GM21360 (cell line): ENCODE data around the gene CLDN34.

Experiments used
- ATAC-seq: cut with Tn5 transposase; IDR thresholded peaks from one replicate; pipeline ENCODE4 v1.9.1; 2021; ENCODE audit warnings: mild to moderate bottlenecking, moderate library complexity; ENCODE audit not compliant: unreplicated experiment

CLDN34 gene, protein sequence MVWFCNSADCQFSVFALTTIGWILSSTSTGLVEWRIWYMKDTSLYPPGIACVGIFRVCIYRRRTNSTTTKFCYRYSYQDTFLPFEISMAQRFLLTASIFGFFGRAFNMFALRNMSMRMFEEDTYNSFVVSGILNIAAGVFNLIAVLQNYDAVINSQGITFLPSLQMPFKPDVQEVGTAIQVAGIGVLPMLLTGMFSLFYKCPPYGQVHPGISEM

DNA sequence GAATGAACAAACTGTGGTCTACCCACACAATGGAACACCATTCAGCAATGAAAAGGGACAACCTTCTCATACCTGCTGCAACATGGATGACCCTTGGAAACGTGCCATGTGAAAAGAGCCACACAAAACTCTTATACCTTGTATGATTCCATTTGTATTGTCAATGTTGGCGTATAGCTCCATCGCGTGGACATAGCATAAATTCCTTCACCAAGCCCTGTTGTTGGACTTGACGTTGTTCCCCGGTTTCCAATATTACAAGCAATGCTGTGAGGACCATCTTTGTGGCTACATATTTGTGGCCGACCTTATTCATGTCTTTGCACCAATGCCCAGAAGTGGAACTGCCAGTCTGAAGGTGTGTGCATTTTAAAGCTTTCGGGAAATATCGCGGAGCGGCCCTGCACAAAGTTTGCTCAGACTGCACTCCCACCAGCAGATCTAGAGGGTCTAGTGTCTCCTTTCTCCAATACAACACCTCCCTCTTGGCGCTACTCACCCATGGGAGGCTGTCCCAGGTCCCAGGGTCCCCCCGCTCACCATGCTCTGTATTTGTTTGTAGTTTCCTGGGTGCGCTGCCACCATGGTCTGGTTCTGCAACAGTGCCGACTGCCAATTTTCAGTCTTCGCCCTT lies at the start of gene CLDN34:
TSS of gene CLDN34 (plus strand) at position 584 of the 634 bp plus-strand sequence. CDS start at position 584, 0 bp downstream.
- no peak for ATAC-seq

DNA sequence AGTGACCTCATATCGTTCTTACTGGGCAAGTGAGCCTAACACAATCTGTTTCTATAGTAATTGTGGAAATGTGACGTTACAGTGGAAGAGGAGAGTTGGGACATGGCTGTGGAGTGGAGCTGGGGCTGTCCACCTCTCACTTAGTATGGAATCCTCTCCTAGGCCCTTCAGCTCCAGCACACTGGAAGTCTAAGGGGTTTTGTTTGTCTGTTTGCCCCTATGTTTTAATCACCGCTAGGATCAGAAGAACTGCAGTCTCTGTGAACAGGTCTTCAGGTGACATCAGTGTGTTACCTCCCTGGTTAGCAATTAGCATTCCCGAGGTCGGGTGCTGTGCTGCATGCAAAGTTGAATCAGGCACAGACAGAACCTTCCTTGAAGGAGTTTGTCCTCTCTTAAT lies 49.3 kb upstream of the CLDN34 start:
- no peak for ATAC-seq

DNA sequence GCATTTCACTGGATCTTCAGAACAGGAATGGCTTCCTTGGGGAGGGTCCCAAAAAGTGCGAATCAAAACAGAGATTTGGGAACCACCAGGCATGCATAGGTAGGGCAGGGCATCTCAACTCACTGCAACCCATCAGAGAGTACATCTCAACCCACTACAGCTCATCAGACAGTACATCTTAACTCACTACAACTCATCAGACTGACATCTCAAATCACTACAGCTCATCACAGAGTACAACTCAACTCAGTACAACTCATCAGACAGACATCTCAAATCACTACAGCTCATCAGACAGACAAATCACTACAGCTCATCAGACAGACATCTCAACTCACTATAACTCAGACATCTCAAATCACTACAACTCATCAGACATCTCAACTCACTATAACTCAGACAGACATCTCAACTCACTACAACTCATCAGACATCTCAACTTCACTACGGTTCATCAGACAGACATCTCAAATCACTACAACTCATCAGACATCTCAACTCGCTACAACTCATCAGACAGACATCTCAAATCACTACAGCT lies 47.5 kb upstream of the CLDN34 start:
- no peak for ATAC-seq

DNA sequence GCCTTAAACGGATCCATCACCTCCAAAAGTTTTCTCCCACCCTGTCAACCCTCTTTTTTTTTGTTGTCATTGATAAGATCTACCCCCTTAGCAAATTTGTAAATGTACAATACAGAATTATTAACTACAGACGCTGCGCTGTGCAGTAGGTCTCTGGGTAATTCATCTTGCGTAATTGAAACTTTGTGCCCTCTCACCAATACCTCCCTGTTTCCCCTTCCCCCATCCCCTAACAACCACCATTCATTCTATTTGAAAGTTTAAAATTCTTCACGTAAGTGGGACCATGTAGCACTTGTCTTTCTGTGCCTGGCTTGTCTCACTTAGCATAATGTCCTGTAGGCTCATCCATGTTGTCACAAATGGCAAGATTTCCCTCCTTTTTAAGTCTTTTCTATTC lies 45.8 kb upstream of the CLDN34 start:
- ATAC-seq = no peak

DNA sequence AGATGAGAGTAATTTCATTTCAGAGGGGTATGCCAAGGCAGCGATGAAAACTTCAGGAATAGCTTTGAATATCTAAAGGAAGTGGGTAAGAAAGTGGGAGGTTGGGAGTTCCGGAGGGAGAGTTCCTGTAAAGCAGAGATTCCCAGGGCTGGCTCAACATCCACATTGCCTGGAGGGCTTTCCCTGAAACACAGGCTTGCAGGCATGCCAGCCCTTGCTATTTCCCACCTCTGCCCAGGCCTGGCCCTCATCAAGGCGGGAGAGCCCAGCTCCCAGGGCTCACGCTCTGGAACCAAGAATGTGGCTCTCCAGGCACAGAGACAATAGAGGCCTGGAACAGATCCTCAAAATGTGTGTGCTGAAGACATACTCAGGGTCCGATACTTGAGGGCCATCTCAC lies 43.8 kb upstream of the CLDN34 start:
- ATAC-seq = no peak

DNA sequence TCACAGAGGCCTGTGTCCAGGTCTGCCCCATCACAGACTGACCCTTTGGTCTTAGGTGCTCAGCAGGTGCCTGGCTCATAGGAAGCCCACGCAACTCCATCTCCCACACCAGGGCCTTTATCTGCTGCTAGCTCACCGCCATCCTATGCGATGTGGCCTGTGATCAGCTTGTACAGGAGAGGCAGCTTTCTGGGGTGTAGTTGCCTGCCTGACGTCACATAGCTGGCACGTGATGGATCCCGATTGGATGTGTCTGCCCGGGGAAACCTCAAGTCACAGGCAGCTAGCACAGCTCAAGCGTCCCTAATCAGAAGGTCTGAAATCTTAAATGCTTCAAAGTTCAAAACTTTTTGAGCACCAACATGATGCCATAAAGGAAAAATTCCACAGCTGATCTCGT lies 41.2 kb upstream of the CLDN34 start:
- no peak for ATAC-seq

DNA sequence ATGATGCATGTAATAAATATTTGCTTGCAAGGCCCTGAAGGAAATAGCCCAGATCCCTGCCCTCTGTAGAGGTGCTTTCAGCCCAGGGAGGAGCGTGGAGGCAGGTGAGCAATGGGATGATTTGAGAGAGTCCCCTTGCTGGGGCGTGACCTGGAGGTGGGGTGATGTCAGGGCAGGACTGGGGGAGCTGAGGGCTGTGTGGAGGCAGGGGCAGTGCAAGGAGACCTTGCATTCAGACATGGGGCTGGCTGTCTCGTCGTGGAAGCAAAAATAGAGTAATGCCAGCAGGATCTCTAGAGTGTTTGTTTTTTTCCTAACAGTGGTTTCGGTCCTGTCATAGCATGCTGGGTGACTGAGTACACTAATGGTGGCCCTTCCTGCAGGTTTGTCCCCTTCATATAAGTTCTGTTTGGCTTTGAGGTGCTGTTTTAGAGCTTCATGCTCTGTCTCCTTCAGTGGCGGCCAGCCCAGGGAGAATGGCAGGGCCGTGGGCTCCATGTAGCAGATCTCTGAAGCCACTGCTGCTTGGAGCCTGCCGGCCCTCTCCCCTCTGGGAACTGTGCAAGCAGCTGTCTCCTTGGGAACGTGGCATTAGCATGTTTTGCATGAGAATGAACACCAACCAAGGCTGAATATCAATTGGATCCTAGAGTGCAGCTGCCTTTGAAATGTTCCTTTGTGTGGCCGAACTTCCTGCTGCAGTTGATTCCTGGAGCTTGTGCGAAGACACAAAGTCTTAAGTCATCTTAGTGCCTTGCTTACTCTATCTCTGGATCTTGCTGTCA lies 39.3 kb upstream of the CLDN34 start:
- no peak for ATAC-seq

DNA sequence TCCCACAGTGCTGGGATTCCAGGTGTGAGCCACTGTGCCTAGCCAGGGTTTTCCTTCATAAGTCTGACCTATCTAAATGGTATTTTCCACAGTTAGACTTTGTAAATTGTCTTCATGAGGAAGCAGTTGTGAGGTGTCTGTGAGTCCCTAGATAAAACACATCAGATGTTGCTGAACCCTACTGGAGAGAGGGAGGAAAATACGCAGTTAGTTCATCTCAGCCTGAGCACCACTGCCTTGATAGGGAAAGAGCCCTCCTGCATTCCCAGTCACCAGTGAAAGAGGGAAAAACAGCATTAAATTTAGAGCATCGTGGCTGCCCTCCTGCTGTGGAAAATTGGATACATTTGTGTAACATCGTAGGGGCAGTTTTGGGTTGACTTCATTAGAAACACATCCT lies 31.7 kb upstream of the CLDN34 start:
- ATAC-seq = no peak

DNA sequence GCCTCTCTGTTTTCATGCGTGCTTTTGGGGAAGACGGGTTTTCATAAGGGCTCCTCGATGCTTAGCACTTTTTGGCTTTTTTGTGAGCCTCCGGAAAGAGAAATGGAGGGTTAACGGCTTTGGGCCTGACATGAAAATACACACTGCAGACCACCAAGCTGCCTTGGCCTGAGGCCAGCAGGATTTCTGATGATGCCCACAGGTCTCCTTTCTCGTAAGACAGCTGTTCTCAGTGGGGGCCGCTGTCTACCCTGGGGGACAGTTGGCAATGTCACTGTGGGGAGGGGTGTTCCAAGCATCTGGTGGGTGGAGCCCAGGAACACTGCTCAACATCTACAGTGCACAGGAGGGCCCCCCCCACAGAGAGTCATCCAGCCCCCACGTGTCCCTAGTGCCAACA lies 29.4 kb upstream of the CLDN34 start:
- ATAC-seq = no peak

DNA sequence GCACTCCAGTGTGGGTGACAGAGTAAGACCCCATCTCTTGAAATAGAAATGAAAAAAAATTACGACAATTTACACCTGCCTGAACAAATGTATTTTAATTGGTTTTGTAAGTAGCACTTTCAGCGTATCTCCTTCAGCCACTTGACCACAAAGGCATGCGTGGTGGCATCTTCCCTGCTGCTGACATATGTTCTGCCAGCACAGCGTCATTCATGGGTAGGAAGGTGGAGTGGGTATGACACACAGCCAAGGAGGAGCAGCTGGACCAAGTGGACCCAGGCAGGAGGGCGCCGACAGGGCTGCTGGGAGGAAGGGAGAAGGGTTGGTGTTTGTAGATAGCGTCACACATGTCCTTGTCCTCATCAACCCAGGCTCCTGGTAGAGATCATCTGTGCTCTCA lies 28.6 kb upstream of the CLDN34 start:
- no peak for ATAC-seq

DNA sequence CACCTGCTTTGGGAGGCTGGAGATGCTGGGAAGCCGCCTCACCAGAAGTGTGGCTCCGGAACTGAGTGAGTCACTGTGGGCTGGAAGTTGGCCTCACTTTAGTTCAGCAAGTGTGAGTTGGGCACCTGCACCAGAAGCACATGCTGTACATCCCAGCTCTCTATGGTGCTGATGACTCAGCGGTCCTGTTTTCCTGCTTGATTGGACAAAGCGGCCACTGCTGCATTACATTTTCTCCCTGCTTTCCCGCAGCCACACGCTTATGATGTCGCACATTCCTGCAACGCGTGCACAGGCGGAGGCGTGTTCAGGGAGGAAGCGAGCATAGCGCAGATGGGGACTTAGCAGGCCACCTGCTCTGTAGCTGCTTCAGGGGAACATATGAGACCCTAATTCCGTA lies 26.7 kb upstream of the CLDN34 start:
- no peak for ATAC-seq

DNA sequence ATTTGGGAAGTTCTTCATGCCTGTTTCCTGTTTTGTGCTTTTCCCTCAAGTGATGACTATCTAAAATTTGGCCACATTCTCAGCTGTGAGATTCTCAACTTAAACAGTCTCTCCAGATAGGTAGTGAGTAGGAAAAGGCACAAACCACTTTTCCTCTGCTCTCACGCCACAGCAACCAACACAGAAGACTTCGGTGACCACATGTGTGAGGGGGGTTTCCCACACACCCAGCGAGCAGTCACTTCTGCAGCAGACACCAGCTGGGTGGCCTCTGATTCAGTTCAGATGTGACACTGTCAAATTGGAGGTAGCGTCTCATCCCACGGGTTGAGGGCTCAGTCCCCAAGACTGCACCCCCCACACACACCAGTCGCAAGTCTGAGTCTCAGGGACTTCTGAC lies 25.1 kb upstream of the CLDN34 start:
- ATAC-seq = peak; percentile 96

DNA sequence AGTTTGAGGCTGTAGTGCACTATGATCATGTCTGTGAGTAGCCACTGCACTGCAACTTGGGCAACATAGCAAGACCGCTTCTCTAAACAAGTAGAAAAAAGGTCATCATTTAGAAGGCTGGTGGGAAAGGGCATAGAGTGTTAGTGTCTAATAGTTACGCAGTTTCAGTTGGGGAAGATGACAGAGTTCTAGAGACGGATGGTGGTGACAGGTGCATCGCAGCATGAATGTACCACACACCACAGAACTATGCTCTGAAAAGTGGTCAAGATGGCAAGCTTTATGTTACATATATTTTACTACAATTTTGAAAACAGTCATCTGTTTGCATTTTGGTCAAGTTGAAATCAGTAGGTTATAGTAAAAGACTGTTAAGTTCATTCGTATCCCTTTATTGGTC lies 23.7 kb upstream of the CLDN34 start:
- ATAC-seq = no peak

DNA sequence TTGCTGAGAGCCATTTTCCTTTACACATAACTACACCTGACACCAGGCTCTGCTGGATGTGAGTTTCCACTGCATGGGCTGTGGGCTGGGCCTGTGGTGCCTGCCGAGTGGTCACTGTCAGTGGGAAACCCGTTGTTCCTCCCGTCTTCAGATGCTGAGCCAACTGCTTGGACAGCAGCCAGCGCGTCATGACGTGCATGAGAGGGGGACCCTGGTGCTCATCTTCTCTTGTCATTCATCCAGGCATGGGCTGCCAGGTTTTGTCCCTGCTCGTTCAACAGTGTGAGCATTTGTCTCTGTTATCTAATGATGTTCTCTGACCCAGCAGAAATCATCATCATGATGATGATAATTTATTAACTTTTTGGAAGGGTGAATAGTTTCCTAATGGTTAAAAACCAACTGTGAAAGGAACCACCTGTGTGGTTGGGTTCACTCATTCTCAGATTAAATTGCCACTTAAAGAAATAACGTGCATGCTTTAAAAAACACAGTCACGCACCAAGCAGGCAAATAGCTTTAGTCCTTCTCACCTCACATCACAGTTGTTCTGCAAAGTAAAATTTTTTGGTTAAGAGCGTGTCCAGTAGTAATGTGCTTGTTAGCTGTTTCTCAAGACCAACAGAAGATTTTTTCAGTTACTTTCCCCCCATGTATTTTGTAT lies 19.9 kb upstream of the CLDN34 start:
- no peak for ATAC-seq

DNA sequence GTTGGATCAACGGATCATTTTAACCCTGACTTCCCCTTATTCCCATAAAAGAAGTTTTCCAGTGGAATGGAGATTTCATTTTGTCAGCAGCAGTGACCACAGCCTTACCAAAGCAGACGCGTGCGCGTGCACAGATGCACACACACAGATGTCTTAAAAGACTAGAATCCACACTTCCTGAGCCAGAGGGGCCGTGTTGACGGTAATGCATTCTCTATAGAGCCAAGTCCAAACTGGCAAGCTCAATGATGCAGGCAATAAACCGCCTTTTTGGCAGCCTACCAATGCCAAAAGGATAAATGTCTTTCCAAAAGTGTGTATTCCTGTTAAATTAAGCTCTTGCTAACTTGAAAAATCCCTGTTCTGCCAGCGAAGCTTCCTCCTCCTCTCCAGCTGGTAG lies 18.8 kb upstream of the CLDN34 start:
- ATAC-seq = no peak

DNA sequence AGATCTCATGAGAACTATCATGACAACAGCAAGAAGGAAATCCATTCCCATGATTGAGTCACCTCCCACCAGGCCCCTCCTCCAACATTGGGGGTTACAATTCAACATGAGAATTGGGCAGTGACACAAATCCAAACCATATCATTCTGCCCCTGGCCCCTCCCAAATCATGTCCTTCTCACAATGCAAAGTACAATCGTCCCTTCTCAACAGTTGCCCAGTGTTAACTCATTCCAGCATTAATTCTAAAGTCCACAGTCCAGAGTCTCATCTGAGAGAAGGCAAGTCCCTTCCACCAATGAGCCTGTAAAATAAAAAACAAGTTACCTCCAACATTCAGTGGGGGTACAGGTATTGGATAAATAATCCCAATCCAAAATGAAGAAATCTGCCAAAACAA lies 14.9 kb upstream of the CLDN34 start:
- ATAC-seq = no peak

DNA sequence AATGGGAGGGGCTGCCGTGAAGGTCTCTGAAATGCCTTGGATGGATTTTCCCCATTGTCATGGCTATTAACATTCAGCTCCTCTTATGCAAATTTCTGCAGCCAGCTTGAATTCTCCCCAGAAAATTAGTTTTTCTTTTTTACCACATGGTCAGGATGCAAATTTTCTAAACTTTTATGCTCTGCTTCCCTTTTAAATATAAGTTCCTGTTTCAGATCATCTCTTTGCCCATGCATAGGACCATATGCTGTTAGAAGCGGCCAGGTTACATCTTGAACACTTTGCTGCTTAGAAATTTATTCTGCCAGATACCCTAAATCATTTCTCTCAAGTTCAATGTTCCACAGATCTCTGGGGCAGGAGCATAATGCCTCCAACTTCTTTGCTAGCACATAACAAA lies 13.8 kb upstream of the CLDN34 start:
- ATAC-seq = no peak

DNA sequence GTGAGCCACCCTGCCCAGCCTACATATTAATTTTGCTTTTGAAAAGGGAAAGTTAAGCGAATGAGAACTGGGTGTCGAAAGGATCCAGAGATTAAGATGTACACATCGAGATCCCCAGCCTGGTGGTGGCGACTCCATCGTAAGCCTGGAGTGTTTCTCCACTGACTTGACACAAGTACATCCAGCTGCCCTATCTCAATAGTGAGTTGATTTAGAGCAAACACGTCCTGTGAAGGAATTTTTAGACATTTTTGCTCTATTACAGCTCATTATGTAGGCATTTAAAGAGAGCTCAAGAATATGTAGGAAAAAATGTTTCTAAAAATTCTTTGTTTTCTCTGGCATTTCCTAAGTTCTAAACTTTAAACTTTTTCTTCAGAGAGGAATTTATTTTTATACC lies 11.7 kb upstream of the CLDN34 start:
- no peak for ATAC-seq

DNA sequence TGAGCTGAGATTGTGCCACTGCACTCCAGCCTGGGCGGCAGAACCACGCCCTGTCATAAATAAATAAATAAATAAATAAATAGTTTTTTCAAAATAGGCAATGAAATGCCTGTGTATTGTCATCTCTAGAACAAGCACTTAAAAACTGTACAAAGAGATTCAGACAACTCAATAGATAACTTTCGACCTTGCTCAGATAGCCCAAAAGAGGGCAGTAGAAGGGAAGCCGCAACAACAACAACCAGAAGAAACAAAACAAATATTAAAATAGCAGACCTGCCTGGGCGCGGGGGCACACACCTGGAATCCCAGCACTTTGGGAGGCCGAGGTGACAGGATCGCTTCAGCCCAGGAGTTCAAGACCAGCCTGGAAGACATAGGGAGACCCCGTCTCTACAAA lies 9.4 kb upstream of the CLDN34 start:
- ATAC-seq = no peak

DNA sequence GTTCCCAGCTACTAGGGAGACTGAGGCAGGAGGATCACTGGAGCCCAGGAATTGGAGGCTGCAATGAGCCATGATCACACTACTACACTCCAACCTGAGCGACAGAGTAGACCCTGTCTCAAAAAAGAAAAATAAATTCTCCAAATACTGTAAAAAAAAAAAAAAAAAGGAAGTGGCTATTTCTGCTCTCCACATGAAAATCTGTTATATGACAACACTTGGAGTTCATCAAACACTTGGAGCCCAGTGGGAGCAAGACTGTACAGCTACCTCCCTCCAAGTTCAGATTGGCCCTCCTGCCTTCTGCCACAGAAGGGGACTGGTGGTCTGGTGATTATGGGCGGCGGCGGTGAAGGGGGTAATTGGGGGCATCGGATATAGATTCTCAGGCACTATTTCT lies 9.0 kb upstream of the CLDN34 start:
- ATAC-seq = no peak

DNA sequence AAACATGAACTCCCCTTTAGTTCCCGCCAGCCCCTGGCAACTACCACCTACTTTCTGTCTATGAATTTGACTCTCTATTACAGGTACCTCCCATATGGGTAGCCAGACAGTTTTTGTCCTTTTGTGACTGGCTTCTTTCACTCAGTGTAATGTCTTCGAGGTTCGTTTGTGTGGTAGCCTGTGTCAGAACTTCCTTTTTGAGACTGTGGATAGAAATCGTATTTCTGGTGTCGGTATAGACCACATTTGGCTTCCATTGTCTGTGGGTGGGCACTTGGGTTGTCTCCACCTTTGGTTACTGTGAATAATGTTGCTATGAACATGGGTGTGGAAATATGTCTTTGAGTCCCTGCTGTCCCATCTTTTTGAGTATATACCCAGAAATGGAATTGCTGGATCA lies 5.4 kb upstream of the CLDN34 start:
- ATAC-seq = no peak

DNA sequence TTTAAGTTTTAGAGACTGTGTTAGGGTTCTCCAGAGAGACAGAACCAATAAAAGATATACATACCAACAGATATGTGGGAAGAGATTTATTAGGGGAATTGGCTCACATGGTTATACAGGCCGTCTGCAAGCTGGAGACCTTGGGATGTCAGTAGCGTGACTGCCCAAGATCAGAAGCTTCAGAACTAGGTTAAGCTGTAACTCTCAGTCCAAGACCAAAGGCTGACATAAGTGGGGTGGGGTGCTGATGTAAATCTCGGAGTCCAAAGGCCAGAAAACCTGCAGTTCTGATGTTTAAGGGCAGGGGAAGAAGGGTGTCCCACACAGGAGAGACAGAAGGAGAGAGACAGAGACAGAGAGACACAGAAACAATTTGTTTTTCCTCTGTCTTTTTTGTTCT lies 10.5 kb downstream of the CLDN34 start:
- ATAC-seq = no peak
